HUES48 (cell line): ENCODE results near the gene ENPP3.
"Not testable (repeated sequence)": the region's sequence is repeated elsewhere in the genome, so short reads cannot be mapped to it uniquely, and the experiment has no call there.

Source experiments
- H3K27ac ChIP-seq: one replicate; pipeline ENCODE4 v1.7.0; 2013; ENCODE audit warnings: low read depth, low read length, inconsistent platforms
- H3K27me3 ChIP-seq: 2 replicates; pipeline ENCODE4 v1.6.1; 2013; ENCODE audit warnings: mild to moderate bottlenecking, low read length; ENCODE audit not compliant: control insufficient read depth, insufficient read depth
- H3K36me3 ChIP-seq: 2 replicates; pipeline ENCODE4 v1.6.1; 2013; ENCODE audit warnings: low read length; ENCODE audit not compliant: control insufficient read depth, insufficient read depth
- H3K4me1 ChIP-seq: 2 replicates; pipeline ENCODE4 v1.6.1; 2013; ENCODE audit warnings: mild to moderate bottlenecking, low read length; ENCODE audit not compliant: control insufficient read depth, insufficient read depth
- H3K4me3 ChIP-seq: 2 replicates; pipeline ENCODE4 v1.5.1; 2013; ENCODE audit warnings: mild to moderate bottlenecking, low read depth, low read length
- H3K9ac ChIP-seq: 2 replicates; pipeline ENCODE4 v1.6.1; 2013; ENCODE audit warnings: mild to moderate bottlenecking, low read depth, low read length, moderate library complexity
- H3K9me3 ChIP-seq: 2 replicates; pipeline ENCODE4 v1.6.1; 2013; ENCODE audit warnings: low read length; ENCODE audit not compliant: control insufficient read depth, insufficient read depth

ENPP3 gene

DNA sequence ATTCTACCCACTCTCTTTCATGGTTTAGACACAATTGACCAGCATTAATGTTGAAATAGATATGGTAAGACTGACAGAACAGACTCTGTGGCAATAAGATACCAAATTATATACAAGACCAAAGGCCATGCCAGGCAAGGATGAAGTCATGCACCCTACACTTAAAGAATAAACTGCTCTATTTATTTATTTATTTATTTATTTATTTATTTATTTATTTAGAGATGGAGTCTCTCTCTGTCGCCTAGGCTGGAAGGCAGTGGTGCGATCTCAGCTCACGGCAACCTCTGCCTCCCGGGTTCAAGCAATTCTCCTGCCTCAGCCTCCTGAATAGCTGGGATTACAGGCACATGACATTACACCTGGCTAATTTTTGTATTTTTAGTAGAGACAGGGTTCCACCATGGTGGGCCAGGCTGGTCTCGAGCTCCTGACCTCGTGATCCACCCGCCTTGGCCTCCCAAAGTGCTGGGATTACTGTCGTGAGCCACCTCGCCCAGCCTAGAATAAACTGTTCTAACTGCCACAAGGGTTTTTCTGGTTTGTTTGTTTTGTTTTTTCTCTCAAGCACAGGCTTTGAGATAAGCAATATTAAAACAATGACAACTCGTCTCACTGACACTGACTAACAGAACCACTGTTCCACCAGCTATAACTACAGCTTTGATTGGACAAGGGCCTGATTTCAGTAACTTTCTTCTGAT is 114.1 kb downstream of the ENPP3 start:
- H3K4me3 ChIP-seq, H3K36me3 ChIP-seq, H3K4me1 ChIP-seq, H3K27me3 ChIP-seq, H3K9me3 ChIP-seq, H3K9ac ChIP-seq, H3K27ac ChIP-seq: not testable (repeated sequence)

DNA sequence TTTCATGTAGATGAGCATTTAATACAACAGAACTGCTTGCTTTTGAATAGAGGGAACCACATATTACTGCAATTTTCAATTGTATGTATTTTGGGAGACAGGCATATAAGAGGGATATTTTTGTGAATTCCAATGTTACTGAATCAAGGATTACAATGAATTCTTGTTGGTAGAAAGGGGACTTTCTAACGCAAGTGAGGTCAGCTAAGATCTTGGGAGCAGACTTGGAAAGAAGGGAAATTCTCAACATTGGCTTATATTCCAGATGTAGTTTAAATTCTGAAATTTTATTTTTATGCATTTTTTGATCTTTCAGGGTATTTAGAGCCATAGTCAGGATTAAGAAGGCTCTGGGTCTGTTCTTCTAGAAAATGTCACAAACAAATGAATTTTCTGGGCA is 117.0 kb downstream of the ENPP3 start:
- no peak overlapping the region for H3K9ac ChIP-seq

DNA sequence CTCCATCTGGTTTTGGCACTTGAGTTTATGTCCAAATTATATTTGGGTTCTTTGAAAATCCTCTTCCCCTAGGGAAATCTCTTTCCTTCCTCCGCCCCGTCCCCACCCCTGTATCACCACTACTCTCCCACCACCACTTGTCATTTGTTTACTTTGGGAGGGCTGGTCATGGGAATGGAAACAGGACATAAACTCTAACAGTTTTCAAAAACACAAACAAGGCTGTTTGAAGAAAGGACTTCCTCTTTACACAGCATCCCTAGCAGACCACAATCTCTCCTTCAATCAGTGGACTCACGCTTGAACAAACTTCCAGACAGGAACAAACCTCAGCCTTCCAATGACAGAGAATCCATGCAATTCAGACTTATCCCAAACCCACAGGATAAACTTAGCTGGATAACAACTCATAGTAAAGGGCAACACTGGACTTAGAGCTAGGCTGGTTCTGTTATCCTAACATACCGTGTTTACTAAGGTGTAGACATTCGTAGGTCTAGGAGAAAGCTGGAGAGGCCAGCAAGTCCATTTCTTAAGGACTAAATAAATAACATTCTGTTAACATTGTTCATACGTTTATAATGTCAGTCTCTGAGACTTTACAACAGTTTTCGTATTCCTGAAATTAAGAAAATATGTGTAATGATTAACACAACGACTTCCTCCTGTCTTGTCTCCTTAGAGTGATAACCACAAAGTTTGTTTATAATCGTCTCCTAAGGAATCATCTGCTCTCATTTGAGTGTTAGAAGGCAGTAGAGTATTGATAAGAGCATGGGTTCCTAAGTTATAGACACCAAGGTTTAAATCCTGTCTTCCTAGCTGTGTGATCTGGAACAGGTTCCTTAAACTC is 117.8 kb downstream of the ENPP3 start:
- H3K9me3 ChIP-seq = no peaks in the 10 kb centered on the region
- no peak overlapping the region for H3K9ac ChIP-seq
- no peaks in the 10 kb centered on the region for H3K27me3 ChIP-seq
- H3K36me3 ChIP-seq = no peaks in the 10 kb centered on the region
- no peak overlapping the region for H3K4me3 ChIP-seq
- no peaks in the 10 kb centered on the region for H3K4me1 ChIP-seq
- no peak overlapping the region for H3K27ac ChIP-seq

More for the DNA sequence above, 117.0 kb downstream of the ENPP3 start:
- H3K4me3 ChIP-seq = no peak overlapping the region
- H3K27me3 ChIP-seq = no peaks in the 10 kb centered on the region
- H3K9me3 ChIP-seq = no peaks in the 10 kb centered on the region
- H3K36me3 ChIP-seq = no peaks in the 10 kb centered on the region
- no peaks in the 10 kb centered on the region for H3K4me1 ChIP-seq
- no peak overlapping the region for H3K27ac ChIP-seq

DNA sequence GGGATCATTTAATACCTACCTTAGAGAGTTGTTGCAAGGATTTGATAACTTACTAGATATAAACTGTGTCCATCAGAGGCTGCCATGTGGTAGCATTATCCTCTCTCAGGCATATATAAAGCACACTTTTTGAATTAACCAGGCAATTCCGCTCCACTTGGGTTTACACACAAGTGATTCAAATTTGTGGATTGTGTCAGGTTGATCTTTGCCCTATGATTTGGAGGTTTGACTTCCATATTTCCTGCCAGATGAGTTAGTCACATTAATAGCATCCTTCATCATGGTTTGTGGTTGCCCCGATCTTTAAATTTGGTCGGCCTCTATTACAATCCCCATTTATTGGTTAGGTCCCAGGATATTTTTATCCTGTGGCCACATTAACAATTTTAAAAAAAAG is 118.5 kb downstream of the ENPP3 start:
- Histone ChIP-seq H3K9ac (no peak overlapping the region), H3K9me3 (no peaks in the 10 kb centered on the region), H3K27me3 (no peaks in the 10 kb centered on the region), H3K4me1 (no peaks in the 10 kb centered on the region), H3K4me3 (no peak overlapping the region), H3K36me3 (no peaks in the 10 kb centered on the region), H3K27ac (no peak overlapping the region)

DNA sequence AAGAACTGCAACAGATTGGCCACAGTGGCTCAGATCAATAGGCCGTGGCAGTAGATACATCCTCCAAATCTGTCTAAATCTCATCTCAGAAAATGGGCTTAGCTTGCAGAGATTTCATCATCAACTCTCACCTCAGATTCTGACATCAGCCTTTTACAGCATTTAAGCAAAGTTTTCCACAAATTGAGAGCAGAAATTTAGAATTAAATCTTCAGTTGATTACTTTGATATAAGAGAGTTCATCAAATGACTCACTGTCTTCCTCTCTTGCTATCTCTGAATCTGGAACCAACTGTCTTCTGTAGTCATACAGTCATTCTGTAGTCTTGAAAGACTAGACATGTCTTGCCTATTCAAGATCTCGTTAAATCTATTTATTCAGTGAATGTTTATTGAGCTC is 118.9 kb downstream of the ENPP3 start:
- Histone ChIP-seq H3K4me3 (no peak overlapping the region), H3K4me1 (no peaks in the 10 kb centered on the region), H3K27me3 (no peaks in the 10 kb centered on the region), H3K9me3 (no peaks in the 10 kb centered on the region), H3K9ac (no peak overlapping the region), H3K36me3 (no peaks in the 10 kb centered on the region), H3K27ac (no peak overlapping the region)

DNA sequence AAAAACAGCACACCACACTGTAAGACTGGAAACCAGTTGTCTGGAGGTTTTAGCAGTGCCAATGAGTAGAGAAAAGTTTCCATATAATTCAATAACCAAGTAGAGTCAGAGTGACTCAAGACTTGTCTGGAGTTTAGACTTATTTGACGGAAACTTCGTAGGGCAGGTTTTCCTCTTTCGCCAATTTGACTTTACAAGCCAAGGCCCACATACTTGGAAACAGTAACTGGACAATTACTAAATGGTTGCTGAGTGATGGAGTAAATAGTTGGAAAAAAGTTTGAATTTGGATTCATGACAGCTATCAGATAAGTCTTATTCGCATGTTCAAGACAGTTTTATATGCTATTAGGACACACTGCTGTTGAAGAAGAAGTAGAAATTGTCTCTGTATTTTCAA is 121.8 kb downstream of the ENPP3 start:
- Histone ChIP-seq H3K27ac (no peak overlapping the region), H3K9me3 (no peaks in the 10 kb centered on the region), H3K4me3 (no peak overlapping the region), H3K4me1 (no peaks in the 10 kb centered on the region), H3K27me3 (no peaks in the 10 kb centered on the region), H3K9ac (no peak overlapping the region), H3K36me3 (no peaks in the 10 kb centered on the region)

DNA sequence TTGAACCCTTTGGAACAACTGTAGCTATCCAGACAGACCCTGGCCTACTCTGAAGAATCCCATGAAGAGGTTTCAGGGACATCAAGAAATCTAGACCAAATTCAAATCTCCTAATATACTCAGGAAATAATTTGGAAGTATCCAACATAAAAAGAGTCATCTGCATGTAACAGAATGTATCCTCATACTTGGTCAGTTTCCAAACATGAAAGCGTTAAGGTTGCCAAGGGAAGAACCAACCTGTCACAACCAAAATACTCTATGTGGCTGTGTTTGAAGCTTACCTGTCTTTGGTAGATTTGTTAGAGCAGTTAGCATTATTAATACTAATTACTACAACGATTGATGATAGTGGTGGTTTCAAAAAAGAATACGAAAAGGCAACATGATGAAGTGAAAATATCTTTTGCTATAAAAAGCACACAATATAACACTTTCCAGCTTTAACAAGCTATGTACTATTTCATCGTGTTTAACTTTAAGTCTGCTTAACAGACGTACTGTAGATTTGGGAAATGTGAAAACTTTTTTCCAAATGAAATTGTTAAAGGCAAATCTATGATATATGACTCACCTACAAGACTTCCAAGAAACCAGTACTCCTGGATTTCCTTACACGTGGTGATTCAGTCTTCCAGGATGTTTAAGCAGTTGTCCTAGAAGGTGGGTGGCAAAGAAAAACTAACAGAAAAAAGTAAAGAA is 124.1 kb downstream of the ENPP3 start:
- Histone ChIP-seq H3K9ac (no peak overlapping the region), H3K36me3 (no peaks in the 10 kb centered on the region), H3K27me3 (no peaks in the 10 kb centered on the region), H3K27ac (no peak overlapping the region), H3K4me1 (peaks cover 4% of the 10 kb centered on the region; the same call in 1 of the 2 replicates), H3K4me3 (no peak overlapping the region), H3K9me3 (no peaks in the 10 kb centered on the region)

DNA sequence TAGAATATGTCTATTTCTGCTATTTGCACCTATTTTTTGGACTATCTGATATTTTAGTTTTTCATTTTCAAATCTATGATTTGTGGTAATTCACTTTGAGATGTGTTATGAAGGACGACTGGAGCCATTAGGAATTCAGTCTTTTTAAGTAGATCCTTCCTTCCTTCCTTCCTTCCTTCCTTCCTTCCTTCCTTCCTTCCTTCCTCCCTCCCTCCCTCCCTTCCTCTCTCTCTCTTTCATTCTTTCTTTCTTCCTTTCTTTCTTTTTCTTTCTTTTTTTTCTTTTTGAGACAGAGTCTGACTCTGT is 124.6 kb downstream of the ENPP3 start:
- peaks cover 4% of the 10 kb centered on the region; the same call in 1 of the 2 replicates for H3K4me1 ChIP-seq

DNA sequence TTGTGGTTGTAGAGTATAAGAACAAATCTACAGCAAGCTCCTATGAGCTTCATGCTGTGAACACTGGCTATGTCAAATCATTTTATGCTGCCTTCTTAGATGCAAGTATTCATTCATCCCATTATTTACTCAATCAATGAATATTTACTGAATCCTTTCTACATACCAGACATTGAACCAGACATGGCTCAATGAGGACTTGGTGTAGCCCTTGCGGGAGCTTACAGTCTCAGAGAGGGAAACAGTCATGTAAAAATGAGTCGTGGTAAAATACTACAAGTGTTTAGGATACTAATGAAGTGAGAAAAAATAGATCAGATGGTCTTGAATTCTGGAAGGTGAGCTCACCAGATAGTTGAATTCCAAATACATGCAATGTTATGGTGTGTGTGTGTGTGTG is 125.9 kb downstream of the ENPP3 start:
- Histone ChIP-seq H3K9ac (no peak overlapping the region), H3K4me1 (peaks cover 4% of the 10 kb centered on the region; the same call in 1 of the 2 replicates), H3K9me3 (no peaks in the 10 kb centered on the region), H3K27me3 (no peaks in the 10 kb centered on the region), H3K27ac (no peak overlapping the region), H3K4me3 (no peak overlapping the region), H3K36me3 (no peaks in the 10 kb centered on the region)

More for the DNA sequence above, 124.6 kb downstream of the ENPP3 start:
- Histone ChIP-seq H3K9ac (no peak overlapping the region), H3K4me3 (no peak overlapping the region), H3K27ac (no peak overlapping the region), H3K9me3 (no peaks in the 10 kb centered on the region), H3K36me3 (no peaks in the 10 kb centered on the region), H3K27me3 (no peaks in the 10 kb centered on the region)

DNA sequence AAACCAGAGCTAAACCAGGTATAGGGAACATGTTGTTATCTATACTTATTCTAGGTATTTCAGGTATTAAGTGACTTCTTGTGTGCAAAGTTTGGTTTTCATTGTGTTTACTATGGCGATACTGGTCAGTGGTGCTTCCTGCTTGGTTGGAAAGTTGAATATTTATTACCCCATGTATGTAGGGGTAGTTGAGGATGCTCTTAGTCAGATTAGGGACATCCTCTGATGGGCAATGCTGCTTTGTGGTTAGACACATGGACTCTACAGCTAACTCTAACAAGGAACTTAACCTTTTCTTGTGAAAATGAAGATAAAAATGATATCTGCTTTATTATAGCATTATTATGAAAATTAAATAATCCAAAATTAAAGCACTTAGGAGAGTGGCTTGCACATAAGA is 126.6 kb downstream of the ENPP3 start:
- H3K9ac ChIP-seq = no peak overlapping the region
- no peak overlapping the region for H3K4me3 ChIP-seq
- no peaks in the 10 kb centered on the region for H3K27me3 ChIP-seq
- H3K4me1 ChIP-seq = peaks cover 4% of the 10 kb centered on the region; the same call in 1 of the 2 replicates
- H3K36me3 ChIP-seq = no peaks in the 10 kb centered on the region
- H3K9me3 ChIP-seq = no peaks in the 10 kb centered on the region
- no peak overlapping the region for H3K27ac ChIP-seq

DNA sequence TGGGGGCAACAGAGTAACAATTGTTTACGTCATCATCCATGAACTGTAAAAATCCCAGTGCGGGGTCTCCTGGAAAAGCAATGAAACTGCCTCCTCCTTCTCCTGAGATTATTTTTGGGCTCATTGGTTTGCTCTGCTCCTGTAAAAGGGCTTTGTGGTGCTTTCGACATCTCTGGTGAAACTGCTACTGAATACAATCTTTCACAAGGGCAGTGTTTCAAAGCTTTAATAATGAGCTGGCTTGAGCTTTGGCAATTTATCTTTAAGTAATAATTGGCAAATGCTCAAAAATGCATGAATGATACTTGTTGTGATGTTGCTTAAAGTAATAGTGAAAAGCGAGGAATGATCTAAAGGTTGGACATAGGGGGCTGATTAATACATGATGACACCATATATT is 127.2 kb downstream of the ENPP3 start:
- Histone ChIP-seq H3K4me1 (peaks cover 4% of the 10 kb centered on the region; the same call in 1 of the 2 replicates), H3K27me3 (no peaks in the 10 kb centered on the region), H3K36me3 (no peaks in the 10 kb centered on the region), H3K27ac (no peak overlapping the region), H3K4me3 (no peak overlapping the region), H3K9me3 (no peaks in the 10 kb centered on the region), H3K9ac (no peak overlapping the region)
